Muscle layer of duodenum (tissue), 2 donors: Measurements from ENCODE around the gene MORN1.

Source experiments
- H3K27ac ChIP-seq: one replicate; pipeline ENCODE4 v1.7.0; 2013; ENCODE audit warnings: mild to moderate bottlenecking, low read length
- H3K27me3 ChIP-seq: one replicate; pipeline ENCODE4 v1.7.0; 2013; ENCODE audit warnings: low read depth, mild to moderate bottlenecking, control low read depth, low read length
- H3K36me3 ChIP-seq, 2 donors: one replicate each; pipeline ENCODE4 v1.7.0; 2013; ENCODE audit warnings: low read length in 2 of 2, control low read depth in 1 of 2, mild to moderate bottlenecking in 1 of 2; ENCODE audit not compliant: insufficient read depth in 2 of 2, control insufficient read depth in 1 of 2
- H3K4me1 ChIP-seq, 2 donors: one replicate each; pipeline ENCODE4 v1.7.0; 2013; ENCODE audit warnings: low read length in 2 of 2, mild to moderate bottlenecking in 2 of 2, control low read depth in 1 of 2, moderate library complexity in 1 of 2; ENCODE audit not compliant: insufficient read depth in 2 of 2, control insufficient read depth in 1 of 2
- H3K4me3 ChIP-seq, 2 donors: one replicate each; pipeline ENCODE4 v1.7.0; 2013; ENCODE audit warnings: low read length in 2 of 2, low read depth in 1 of 2, mild to moderate bottlenecking in 1 of 2
- H3K9me3 ChIP-seq, 2 donors: one replicate each; pipeline ENCODE4 v1.7.0; 2013; ENCODE audit warnings: low read length in 2 of 2, control low read depth in 1 of 2, mild to moderate bottlenecking in 1 of 2; ENCODE audit not compliant: control insufficient read depth in 1 of 2
- donor health status: healthy.

The MORN1 gene

DNA sequence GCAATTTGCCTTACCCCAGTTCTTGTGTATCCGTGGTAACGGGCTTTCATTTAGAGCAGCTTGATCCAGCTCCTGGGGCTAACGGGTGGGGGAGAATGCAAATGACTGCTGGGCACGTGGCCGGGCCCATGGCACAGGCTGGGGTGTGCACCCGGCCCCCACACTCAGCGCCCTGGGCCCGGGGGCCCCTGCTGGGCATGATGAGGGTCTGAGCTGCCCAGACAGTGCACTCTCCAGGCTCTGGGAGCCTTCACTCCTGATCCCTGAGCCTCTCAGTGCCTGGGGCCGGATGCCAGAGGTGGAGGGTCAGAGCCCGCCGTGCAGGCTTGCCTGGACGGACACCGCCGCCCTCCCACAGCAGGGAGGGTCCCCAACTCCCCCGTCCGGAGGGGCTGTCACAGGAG lies 41.1 kb upstream of the MORN1 start:
- Histone ChIP-seq H3K4me3 (no peak overlapping the region), H3K27me3 (no peaks in the 10 kb centered on the region), H3K27ac (no peak overlapping the region), H3K36me3 (no peaks in the 10 kb centered on the region), H3K9me3 (peaks cover 0 to 3% of the 10 kb centered on the region in 2 donors), H3K4me1 (no peaks in the 10 kb centered on the region)

DNA sequence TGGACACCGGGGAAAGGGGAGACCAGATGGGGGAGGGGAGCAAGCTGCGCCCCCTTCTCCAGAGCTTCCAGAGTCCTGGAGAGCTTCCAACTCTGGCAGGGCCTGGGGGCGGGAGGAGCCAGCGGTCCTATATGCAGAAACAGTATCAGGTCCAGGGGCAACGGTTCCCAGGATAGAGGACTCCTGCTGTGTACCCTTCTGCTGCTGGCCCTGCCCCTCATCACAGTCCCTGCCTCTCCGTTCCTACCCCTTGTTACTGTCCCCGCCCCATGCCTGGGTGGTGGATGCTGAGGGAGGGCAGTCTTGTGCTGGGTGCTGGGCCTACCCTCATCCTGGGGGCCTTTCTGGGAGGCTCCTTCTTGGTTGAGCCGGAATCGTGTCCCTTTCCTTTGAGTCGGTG lies 40.2 kb upstream of the MORN1 start:
- no peaks in the 10 kb centered on the region for H3K36me3 ChIP-seq
- H3K4me1 ChIP-seq = no peaks in the 10 kb centered on the region
- peaks cover 0 to 3% of the 10 kb centered on the region in 2 donors for H3K9me3 ChIP-seq
- no peak overlapping the region for H3K4me3 ChIP-seq
- no peak overlapping the region for H3K27ac ChIP-seq
- H3K27me3 ChIP-seq = no peaks in the 10 kb centered on the region

DNA sequence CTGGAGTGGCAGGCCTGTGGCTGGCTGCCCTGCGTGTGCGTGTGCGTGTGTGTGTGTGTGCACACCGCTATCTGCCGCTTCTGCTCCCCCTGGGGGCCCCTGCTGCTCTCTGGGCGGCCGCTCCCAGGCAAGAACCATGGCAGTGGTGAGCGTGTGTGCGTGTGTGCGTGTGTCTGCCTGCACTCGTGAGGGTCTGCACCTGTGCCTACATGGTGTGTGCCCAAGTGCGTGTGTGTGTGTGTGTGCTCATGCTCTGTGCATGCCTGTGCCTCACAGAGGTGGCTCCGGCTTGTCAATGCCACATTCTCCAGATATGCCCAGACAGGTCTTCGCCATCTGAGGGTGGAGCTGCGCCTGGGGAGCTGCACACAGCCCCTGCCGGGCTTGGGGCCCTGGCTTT lies 39.7 kb upstream of the MORN1 start:
- H3K36me3 ChIP-seq = no peaks in the 10 kb centered on the region
- peaks cover 0 to 3% of the 10 kb centered on the region in 2 donors for H3K9me3 ChIP-seq
- H3K4me3 ChIP-seq = no peak overlapping the region
- no peaks in the 10 kb centered on the region for H3K27me3 ChIP-seq
- H3K4me1 ChIP-seq = no peaks in the 10 kb centered on the region
- no peak overlapping the region for H3K27ac ChIP-seq

DNA sequence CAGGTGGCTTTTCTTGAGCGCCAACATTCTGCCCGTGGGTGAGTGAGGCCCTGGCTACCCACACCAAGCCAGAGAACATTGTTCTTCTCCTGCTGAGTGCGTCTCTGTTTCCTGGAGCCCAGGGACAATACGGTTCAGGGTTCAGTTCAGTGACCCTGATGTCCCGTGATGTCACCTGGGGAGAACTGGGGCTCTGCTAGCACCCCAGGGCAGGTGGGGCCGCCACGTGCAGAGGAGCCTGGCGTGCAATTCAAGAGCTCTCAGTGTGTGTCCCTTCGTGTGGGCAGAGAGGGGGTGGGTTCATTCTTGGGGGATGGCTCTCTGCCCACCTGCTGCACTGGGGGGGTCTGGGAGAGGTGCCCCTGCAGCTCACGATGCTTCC lies 39.2 kb upstream of the MORN1 start:
- Histone ChIP-seq H3K4me3 (no peak overlapping the region), H3K4me1 (no peaks in the 10 kb centered on the region), H3K27me3 (no peaks in the 10 kb centered on the region), H3K27ac (no peak overlapping the region), H3K9me3 (peaks cover 0 to 3% of the 10 kb centered on the region in 2 donors), H3K36me3 (no peaks in the 10 kb centered on the region)

DNA sequence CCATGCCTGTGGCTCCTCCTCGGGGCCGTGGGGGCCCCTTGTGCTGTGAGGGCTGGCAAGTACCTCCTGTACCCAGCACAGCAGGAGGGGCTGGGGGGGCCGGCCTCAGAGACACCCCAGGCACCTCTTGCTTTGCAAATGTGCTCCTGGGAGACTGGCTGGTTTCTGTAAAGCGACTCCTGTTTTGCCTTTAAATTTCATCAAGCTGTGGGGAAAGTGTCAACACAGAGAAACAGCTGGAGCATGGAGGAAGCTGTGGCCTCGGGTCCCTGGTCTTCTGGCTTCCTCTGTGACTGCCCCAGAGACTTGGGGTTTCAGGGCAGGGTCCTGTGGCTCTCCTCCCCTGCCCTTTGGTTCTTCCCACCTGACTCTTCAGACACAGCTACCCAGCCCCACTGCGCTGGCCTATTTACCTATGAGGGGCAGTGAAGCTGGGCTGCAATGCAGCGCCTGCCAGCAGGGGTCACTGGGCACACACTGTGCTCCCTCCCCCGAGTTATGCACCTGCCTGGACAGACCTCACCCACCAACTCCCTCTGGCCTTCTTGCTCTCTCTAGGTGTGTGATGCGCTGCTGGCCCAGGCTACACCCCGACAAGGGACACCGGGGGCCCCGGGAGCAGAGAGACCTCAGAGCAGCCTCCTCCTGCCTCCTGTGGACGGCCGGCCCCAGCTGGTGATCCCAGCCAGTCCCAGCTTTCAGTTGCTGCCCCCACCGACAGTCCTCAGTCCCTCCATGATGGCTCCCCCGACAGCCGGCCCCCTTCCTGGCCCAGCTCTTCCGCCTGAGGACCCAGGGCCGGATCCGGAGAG lies 38.6 kb upstream of the MORN1 start:
- H3K4me3 ChIP-seq = no peak overlapping the region
- no peaks in the 10 kb centered on the region for H3K4me1 ChIP-seq
- H3K36me3 ChIP-seq = no peaks in the 10 kb centered on the region
- peaks cover 0 to 3% of the 10 kb centered on the region in 2 donors for H3K9me3 ChIP-seq
- no peaks in the 10 kb centered on the region for H3K27me3 ChIP-seq
- H3K27ac ChIP-seq = no peak overlapping the region

DNA sequence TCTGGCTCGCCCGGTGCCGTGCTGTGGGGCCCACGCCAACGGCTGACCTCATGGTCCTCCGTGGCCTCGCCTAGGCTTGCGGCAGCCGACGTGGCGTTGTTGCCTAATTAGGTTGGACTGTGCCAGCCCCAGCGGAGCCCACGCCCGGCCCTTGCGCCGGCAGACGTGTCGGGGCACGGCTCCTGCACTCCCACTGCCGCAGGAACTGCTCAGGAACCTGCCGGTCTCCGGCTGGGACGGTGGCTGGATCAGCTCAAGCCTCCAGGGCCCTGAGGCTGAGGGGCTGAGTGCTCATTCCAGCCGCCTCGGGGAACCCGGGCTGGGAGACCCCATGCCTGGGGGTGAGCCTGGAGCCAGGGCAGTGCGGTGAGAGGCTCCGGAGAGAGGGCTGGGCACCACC lies 37.1 kb upstream of the MORN1 start:
- Histone ChIP-seq H3K4me3 (no peak overlapping the region), H3K4me1 (no peaks in the 10 kb centered on the region), H3K36me3 (no peaks in the 10 kb centered on the region), H3K27ac (no peak overlapping the region), H3K9me3 (peaks cover 0 to 5% of the 10 kb centered on the region in 2 donors), H3K27me3 (no peaks in the 10 kb centered on the region)

DNA sequence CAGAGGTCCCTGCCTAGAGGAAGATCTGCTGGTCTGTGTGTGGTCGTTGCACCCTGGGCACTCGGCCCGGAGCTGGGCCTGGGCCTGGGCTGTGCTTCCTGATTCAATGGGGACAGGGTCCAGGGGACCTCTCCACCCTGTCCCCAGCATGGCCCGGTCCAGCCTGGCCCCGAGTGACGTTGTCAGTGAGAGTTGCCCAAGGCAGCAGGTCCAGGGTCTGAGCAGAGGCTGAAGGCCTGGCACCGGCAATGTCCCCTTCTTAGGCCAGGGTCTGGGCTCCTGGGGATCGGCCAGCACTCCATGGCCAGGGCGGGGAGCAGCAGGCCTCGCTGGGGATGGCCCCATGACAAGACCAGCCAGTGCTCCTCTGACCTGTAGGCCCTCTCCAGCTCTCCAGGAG lies 36.6 kb upstream of the MORN1 start:
- Histone ChIP-seq H3K4me3 (no peak overlapping the region), H3K9me3 (peaks cover 0 to 10% of the 10 kb centered on the region in 2 donors), H3K36me3 (no peaks in the 10 kb centered on the region), H3K27me3 (no peaks in the 10 kb centered on the region), H3K4me1 (no peaks in the 10 kb centered on the region), H3K27ac (no peak overlapping the region)

DNA sequence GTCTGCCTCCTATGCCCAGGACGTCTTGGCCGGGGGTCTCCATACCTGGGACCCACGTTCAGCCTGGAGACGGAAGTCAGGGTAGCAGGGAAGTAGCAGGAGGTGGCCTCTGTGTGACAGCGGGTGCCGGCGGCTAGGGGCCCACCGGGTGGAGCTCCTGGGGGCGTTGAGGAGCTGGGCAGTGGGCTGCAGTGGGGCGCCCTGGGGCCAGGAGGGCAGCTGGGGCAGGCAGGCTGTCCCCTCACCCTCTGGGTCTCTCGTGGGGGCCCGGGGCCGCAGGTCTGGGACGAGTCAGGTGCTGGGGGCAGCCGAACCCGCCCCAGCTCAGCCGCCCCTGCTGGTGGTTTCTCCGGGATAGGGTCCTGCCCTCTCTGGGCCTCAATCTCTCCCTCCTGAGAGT lies 35.7 kb upstream of the MORN1 start:
- no peak overlapping the region for H3K4me3 ChIP-seq
- no peaks in the 10 kb centered on the region for H3K36me3 ChIP-seq
- no peak overlapping the region for H3K27ac ChIP-seq
- no peaks in the 10 kb centered on the region for H3K4me1 ChIP-seq
- H3K27me3 ChIP-seq = no peaks in the 10 kb centered on the region
- H3K9me3 ChIP-seq = peaks cover 0 to 16% of the 10 kb centered on the region in 2 donors

DNA sequence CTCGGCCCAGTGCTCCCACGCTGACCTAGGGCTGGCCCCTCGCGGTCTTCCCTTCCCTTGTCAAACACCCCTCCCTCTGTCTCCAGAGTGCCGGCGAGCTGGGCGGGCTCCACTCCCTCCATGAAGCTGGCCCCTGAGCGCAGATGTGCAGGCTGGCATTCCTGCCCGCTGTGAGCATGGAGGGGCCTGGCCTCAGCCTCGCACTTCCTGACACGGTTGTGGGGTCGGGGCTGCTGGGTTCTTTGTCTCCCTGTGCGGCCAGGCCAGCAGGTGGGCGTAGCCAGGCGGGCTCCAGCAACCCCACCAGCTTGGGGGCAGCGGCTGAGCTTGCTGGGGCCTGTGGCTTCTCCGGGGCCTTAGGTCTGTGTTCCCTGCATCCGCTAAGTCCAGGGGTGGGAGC lies 35.2 kb upstream of the MORN1 start:
- H3K27me3 ChIP-seq = no peaks in the 10 kb centered on the region
- no peak overlapping the region for H3K27ac ChIP-seq
- H3K4me3 ChIP-seq = no peak overlapping the region
- H3K9me3 ChIP-seq = peaks cover 0 to 16% of the 10 kb centered on the region in 2 donors
- H3K4me1 ChIP-seq = no peaks in the 10 kb centered on the region
- H3K36me3 ChIP-seq = no peaks in the 10 kb centered on the region

DNA sequence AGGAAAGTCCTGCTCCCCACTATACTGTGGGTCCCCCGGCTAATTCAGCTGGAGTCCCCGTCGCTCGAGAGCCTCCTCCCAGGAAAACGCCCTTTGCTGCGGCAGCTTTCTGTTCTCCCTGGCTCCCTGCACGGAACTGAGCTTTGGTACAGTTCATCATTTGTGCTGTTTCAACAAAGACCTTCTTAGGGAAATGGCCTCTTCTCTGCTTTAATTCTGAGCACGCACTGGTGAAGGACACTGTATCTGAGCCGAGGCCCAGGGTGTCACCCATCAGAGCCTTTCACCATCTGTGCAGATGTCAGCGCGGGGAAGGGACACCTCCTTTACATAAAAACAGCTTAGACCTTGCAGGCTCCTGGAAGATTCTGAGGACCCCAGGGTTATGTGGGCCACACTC lies 34.5 kb upstream of the MORN1 start:
- Histone ChIP-seq H3K27ac (no peak overlapping the region), H3K36me3 (no peaks in the 10 kb centered on the region), H3K4me1 (no peaks in the 10 kb centered on the region), H3K4me3 (no peak overlapping the region), H3K9me3 (peaks cover 0 to 16% of the 10 kb centered on the region in 2 donors), H3K27me3 (no peaks in the 10 kb centered on the region)

DNA sequence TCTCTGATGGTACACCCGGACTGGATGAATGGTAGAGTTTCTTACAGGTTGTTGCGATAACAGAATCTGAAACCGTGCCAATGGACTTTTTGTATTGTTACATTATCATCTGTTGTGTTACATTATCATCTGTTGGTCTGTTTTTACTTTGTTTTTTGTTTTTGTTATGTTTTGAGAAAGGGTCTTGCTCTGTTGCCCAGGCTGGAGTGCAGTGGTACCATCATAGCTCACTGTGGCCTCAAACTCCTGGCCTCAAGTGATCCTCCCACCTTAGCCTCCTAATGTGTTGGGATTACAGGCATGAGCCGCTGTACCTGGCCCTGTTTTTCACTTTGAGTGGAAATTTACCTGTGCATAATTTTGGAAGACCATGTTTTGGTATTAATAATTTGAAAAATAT lies 31.2 kb upstream of the MORN1 start:
- no peaks in the 10 kb centered on the region for H3K36me3 ChIP-seq
- no peak overlapping the region for H3K27ac ChIP-seq
- peaks cover 0 to 13% of the 10 kb centered on the region in 2 donors for H3K9me3 ChIP-seq
- H3K4me1 ChIP-seq = no peaks in the 10 kb centered on the region
- H3K27me3 ChIP-seq = peaks cover 5% of the 10 kb centered on the region
- H3K4me3 ChIP-seq = no peak overlapping the region

DNA sequence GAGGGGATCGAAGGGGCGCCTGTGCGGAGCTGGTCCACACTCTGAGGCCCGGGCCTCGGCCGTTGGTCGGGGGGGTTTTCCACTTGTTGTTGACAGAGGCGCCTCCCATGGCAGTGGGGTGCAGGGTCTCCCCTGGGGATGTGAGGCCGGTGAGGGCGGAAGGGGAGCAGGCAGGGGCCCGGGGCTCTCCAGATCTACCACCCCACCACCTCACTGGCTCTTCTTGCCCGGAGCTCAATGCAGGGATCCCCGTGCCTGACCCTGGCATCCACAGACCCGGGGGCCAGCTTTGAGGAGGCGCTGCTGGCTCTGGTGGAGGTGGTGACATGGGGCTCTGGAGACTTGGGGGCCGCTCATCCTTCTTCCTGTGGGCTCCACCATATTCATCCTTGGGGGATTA lies 28.1 kb upstream of the MORN1 start:
- Histone ChIP-seq H3K9me3 (peaks cover 0 to 13% of the 10 kb centered on the region in 2 donors), H3K27me3 (peaks cover 5% of the 10 kb centered on the region), H3K27ac (no peak overlapping the region), H3K36me3 (no peaks in the 10 kb centered on the region), H3K4me3 (no peak overlapping the region), H3K4me1 (peaks cover 0 to 2% of the 10 kb centered on the region in 2 donors)
